ENCODE data around the gene ARMC6. TPM values are rescaled to one million over a fixed set of nuclear protein-coding genes. Genes with fewer than 3 reads are reported as not detected.

The ARMC6 gene
- total and polyA plus RNA-seq, 2 of the 13 experiments (the other 11 are each of a cell fraction or from before 2014, with no cell fraction given), result 16.2 to 36.8 TPM

DNA sequence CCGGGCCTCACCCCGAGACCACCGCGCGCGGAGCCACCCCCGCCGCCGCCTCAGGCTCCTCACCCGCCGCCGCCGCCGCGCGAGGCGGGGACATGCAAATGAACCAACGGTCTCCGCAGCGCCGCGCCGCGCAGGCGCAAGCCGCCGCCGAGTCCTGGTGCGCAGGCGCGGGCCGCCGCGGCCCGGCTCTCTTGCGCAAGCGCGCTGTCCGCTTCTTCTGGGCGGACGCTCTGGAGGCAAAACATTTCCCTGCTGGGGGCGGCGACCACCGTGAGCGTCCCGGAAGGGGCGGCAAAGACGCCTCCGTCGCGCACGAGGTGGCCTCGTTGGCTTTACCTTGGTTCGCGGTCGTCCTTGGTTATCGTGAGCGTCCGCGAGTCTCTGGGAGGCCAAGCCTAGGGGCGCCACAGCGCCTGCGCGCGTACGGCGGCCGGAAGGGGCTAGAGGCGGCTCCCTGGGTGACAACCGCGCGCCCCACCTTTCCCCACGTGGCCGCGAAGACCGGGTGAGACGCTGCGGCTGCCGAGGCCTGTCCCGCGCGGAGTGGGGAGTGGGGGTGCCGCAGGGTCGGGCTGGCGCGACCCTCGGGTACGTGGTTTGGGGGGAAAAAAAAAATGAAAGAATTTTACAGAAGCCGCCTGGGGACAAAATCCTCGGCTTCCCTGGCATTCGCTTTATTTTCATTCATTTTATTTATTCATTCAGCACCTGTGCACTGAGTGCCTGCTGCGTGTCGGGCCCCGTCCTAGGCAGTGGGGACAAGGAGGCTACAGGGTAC, at the start of gene ARMC6, which contains the start of gene SUGP2 (continued):
- TF ChIP-seq ZEB1 (IDR thresholded peaks at IDR 0.05; ENCODE audit: insufficient replicate concordance, low read depth) (no peak), ZNF724P (CRISPR knock-in tag; IDR thresholded peaks at IDR 0.05; ENCODE audit: borderline replicate concordance) (peak; percentile 81), ZNF142 (CRISPR knock-in tag; IDR thresholded peaks at IDR 0.05) (peak; percentile 75), ZSCAN9 (CRISPR knock-in tag; IDR thresholded peaks at IDR 0.05; ENCODE audit: borderline replicate concordance) (peak; percentile 89), ZNF263 (CRISPR knock-in tag; IDR thresholded peaks at IDR 0.05) (peak; percentile 17; the same call in 1 of the 2 replicates), MIXL1 (CRISPR knock-in tag; IDR thresholded peaks at IDR 0.05) (0 out of 2 replicates have a peak, but pooled peaks have one; percentile 11), ZNF260 (CRISPR knock-in tag; IDR thresholded peaks at IDR 0.05; ENCODE audit: borderline replicate concordance, low read depth) (no peak), ZNF781 (CRISPR knock-in tag; IDR thresholded peaks at IDR 0.05; ENCODE audit: borderline replicate concordance, not compliant biosample characterization) (peak; percentile 96), ZNF619 (CRISPR knock-in tag; IDR thresholded peaks at IDR 0.05) (no peak; the same call in 1 of the 2 replicates), NFKBIZ (CRISPR knock-in tag; IDR thresholded peaks at IDR 0.05) (peak; percentile 71), MYPOP (CRISPR knock-in tag; IDR thresholded peaks at IDR 0.05) (peak; percentile 91), ZNF496 (CRISPR knock-in tag; IDR thresholded peaks at IDR 0.05; ENCODE audit: insufficient replicate concordance) (no peak), ZNF282 (IDR thresholded peaks at IDR 0.05; ENCODE audit: partially characterized antibody) (no peak)
- TF ChIP-seq, protein P1, sequence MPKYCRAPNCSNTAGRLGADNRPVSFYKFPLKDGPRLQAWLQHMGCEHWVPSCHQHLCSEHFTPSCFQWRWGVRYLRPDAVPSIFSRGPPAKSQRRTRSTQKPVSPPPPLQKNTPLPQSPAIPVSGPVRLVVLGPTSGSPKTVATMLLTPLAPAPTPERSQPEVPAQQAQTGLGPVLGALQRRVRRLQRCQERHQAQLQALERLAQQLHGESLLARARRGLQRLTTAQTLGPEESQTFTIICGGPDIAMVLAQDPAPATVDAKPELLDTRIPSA (CRISPR knock-in tag; IDR thresholded peaks at IDR 0.05; ENCODE audit: borderline replicate concordance), result peak; percentile 51; the same call in 1 of the 2 replicates
- TF ChIP-seq, protein P2, sequence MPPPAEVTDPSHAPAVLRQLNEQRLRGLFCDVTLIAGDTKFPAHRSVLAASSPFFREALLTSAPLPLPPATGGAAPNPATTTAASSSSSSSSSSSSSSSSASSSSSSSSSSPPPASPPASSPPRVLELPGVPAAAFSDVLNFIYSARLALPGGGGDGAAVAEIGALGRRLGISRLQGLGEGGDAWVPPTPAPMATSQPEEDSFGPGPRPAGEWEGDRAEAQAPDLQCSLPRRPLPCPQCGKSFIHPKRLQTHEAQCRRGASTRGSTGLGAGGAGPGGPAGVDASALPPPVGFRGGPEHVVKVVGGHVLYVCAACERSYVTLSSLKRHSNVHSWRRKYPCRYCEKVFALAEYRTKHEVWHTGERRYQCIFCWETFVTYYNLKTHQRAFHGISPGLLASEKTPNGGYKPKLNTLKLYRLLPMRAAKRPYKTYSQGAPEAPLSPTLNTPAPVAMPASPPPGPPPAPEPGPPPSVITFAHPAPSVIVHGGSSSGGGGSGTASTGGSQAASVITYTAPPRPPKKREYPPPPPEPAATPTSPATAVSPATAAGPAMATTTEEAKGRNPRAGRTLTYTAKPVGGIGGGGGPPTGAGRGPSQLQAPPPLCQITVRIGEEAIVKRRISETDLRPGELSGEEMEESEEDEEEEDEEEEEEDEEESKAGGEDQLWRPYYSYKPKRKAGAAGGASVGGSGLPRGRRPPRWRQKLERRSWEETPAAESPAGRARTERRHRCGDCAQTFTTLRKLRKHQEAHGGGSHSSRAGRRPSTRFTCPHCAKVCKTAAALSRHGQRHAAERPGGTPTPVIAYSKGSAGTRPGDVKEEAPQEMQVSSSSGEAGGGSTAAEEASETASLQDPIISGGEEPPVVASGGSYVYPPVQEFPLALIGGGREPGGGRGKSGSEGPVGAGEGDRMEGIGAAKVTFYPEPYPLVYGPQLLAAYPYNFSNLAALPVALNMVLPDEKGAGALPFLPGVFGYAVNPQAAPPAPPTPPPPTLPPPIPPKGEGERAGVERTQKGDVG (CRISPR knock-in tag; IDR thresholded peaks at IDR 0.05; ENCODE audit: borderline replicate concordance), result no peak

Data from HepG2 (cell line).